ENCODE data around the gene ZMIZ1. TPM values are rescaled to one million over a fixed set of nuclear protein-coding genes. Genes with fewer than 3 reads are reported as not detected.

Gene ZMIZ1
- total and polyA plus RNA-seq, 4 donors, result 18.3 to 80.2 (median 42.6) TPM

DNA sequence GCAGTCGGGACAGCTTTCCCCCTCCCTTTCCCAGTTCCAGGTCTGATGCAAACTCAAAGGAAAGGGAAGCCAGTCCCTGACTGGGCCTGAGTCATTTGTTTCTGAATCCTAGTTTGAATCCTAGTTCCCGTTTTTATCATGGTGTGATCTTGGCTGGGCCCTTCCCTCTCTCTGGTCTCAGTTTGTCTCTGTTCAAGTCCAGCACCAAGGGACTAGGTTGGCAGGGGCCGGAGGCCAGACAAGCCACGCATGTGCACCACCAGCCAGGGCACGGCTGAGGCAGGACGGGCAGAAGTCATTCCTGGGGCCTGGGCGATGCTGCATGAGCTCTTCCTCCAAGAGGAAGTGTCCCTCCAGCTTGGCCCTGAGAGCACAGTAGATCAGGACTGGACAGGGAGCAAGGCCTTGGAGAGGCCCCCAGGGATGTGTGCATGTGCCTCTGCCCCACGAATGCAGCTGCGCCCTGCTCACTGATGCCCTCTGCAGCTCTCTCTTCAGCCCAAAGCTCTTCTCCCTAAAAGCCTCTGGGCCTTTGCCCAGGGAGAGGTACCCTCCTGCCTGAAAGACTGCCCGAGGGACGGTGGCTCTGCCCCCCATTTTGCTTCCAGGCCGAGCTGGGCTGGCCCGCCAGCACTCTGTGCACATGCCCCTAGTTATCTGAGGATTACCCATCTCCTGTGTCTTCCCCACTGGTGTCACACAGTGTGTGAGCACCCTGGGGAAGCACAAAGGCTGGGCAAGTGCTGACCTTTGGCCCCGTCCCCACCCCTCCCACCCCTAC lies 86.7 kb downstream of the ZMIZ1 start:
- H3K27ac ChIP-seq (ENCODE audit: low read depth in 1 of 2, low read length in 1 of 2), result peak overlapping the region; percentile 82 to 84
- H3K4me1 ChIP-seq (ENCODE audit: control insufficient read depth in 5 of 5, insufficient read depth in 5 of 5, low read length in 5 of 5), result peaks cover 32 to 70% (median 49%) of the 10 kb centered on the region in 5 donors
- WGBS, 2 donors, result 63 to 70% methylated on average over 14 of the region's 14 CpGs
- no peaks in the 10 kb centered on the region for H3K9me3 ChIP-seq (ENCODE audit: control insufficient read depth in 4 of 4, insufficient read depth in 3 of 4, low read length in 3 of 4)
- no peaks in the 10 kb centered on the region for H3K27me3 ChIP-seq (ENCODE audit: control insufficient read depth in 3 of 3, insufficient read depth in 3 of 3, low read length in 2 of 3)
- DNase-seq (no peak), ATAC-seq (ENCODE audit: insufficient read depth, low FRiP score) (no peak)
- no peaks in the 10 kb centered on the region for H3K36me3 ChIP-seq (ENCODE audit: control insufficient read depth in 4 of 4, insufficient read depth in 4 of 4, low read length in 4 of 4)
- no peak for TF ChIP-seq CTCF (IDR thresholded peaks at IDR 0.05; ENCODE audit: control extremely low read depth, extremely low read depth)
- no peak overlapping the region for H3K9ac ChIP-seq (ENCODE audit: insufficient read depth in 1 of 2, low read length in 2 of 2)
- H3K4me3 ChIP-seq, result no peak overlapping the region

DNA sequence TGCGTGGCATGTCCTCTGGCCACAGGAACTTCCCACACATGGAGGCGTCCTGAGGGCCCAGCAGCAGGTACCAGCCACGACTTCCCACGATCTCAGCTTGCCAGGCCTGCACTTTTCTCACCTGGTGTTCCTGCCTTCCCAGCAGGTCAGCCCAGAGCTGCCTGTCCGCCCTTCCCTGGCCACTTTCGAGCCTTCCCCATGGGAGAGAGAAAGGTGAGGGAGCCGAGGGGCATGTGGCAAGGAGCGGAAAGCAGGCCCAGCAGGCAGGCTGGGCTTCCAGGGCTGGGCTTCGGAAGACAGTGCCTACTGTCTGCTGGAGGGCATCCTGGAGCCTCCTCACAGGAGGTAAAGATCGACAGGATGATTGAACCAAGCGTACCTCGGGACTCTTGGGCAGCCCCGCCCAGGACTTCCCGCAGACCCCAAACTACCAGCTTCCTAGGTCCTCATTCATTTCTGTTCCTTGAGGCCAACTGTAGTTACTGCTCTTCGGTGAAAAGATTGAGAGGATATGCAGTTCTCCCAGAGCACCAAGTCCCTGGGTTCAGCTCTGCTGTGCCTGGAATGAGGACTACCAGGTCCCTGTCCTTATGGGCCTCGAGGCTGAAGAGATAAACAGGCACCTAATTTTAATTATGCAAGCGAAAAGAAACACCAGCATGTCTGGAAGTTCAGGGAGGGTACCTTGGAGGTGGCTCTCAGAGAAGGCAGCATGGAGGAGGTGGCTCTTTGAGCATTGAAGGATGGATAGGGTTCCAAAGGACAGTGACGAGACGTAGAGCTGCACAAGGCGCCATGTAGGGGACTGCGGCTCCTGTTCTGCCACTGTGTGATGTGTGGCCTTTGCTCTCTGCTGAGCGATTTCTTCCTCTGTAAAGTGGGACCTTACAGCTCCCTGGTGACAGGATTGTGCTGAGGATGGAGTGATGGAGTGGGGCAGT lies 87.8 kb downstream of the ZMIZ1 start:
- no peak overlapping the region for H3K9ac ChIP-seq (ENCODE audit: insufficient read depth in 1 of 2, low read length in 2 of 2)
- WGBS, 2 donors, result 82 to 87% methylated on average over 22 of the region's 22 CpGs

GRCh38 chr10:79158004-79158340 lies 89.2 kb downstream of the ZMIZ1 start:
- no peak for TF ChIP-seq CTCF (IDR thresholded peaks at IDR 0.05; ENCODE audit: control extremely low read depth, extremely low read depth)
- H3K4me1 ChIP-seq (ENCODE audit: control insufficient read depth in 5 of 5, insufficient read depth in 5 of 5, low read length in 5 of 5), result peaks cover 35 to 69% (median 40%) of the 10 kb centered on the region in 5 donors
- WGBS, 2 donors, result 57 to 71% methylated on average over 5 of the region's 5 CpGs

More for the DNA sequence above, 87.8 kb downstream of the ZMIZ1 start:
- H3K36me3 ChIP-seq (ENCODE audit: control insufficient read depth in 4 of 4, insufficient read depth in 4 of 4, low read length in 4 of 4), result no peaks in the 10 kb centered on the region
- H3K27me3 ChIP-seq (ENCODE audit: control insufficient read depth in 3 of 3, insufficient read depth in 3 of 3, low read length in 2 of 3), result no peaks in the 10 kb centered on the region
- no peak overlapping the region for H3K4me3 ChIP-seq
- H3K27ac ChIP-seq (ENCODE audit: low read depth in 1 of 2, low read length in 1 of 2), result peak overlapping the region; percentile 75 to 84
- no peak for TF ChIP-seq CTCF (IDR thresholded peaks at IDR 0.05; ENCODE audit: control extremely low read depth, extremely low read depth)
- DNase-seq, result no peak
- no peak for ATAC-seq (ENCODE audit: insufficient read depth, low FRiP score)
- no peaks in the 10 kb centered on the region for H3K9me3 ChIP-seq (ENCODE audit: control insufficient read depth in 4 of 4, insufficient read depth in 3 of 4, low read length in 3 of 4)
- peaks cover 35 to 67% (median 43%) of the 10 kb centered on the region in 5 donors for H3K4me1 ChIP-seq (ENCODE audit: control insufficient read depth in 5 of 5, insufficient read depth in 5 of 5, low read length in 5 of 5)

More at GRCh38 chr10:79158004-79158340, 89.2 kb downstream of the ZMIZ1 start:
- H3K27me3 ChIP-seq (ENCODE audit: control insufficient read depth in 3 of 3, insufficient read depth in 3 of 3, low read length in 2 of 3), result no peaks in the 10 kb centered on the region
- DNase-seq (no peak), ATAC-seq (ENCODE audit: insufficient read depth, low FRiP score) (peak; percentile 21)
- peak overlapping the region; percentile 75 to 84 for H3K27ac ChIP-seq (ENCODE audit: low read depth in 1 of 2, low read length in 1 of 2)
- peak overlapping the region; percentile 5 to 38 for H3K9ac ChIP-seq (ENCODE audit: insufficient read depth in 1 of 2, low read length in 2 of 2)
- H3K9me3 ChIP-seq (ENCODE audit: control insufficient read depth in 4 of 4, insufficient read depth in 3 of 4, low read length in 3 of 4), result no peaks in the 10 kb centered on the region
- no peak overlapping the region for H3K4me3 ChIP-seq
- H3K36me3 ChIP-seq (ENCODE audit: control insufficient read depth in 4 of 4, insufficient read depth in 4 of 4, low read length in 4 of 4), result peaks cover 0 to 8% (median 2%) of the 10 kb centered on the region in 4 donors

Data from lung (tissue), 12 donors.